A549 treated with AZD9567 at 1 μM for 4 hours (cell line): ENCODE data around the gene HOXB3. TPM values are rescaled to one million over a fixed set of nuclear protein-coding genes. Genes with fewer than 3 reads are reported as not detected.

Experiments used
- total RNA-seq: library from RNA; stranded (reverse); fragments of 200-300 nt; extraction: Qiagen RNA extraction; gene quantifications from 5 replicates; pipeline ENCODE4 v1.2.3, GENCODE V29; 2022; ENCODE audit not compliant: insufficient read depth

Gene HOXB3
- total RNA-seq = 3.1 to 5.1 TPM (median 5.1 TPM) in 5 replicates

GRCh38 chr17:48589831-48590606 is at the start of gene HOXB3:
TSS of gene HOXB3 (minus strand) at chr17:48590241. CDS start at chr17:48552474, 37,767 bp downstream.

GRCh38 chr17:48626245-48627117 is 36.4 kb upstream of the HOXB3 start, which contains the start of gene HOXB9:
TSS of gene HOXB9 (minus strand) at chr17:48626358. CDS start at chr17:48626269, 89 bp downstream.

GRCh38 chr17:48615047-48615962 is 25.3 kb upstream of the HOXB3 start, which contains the start of gene HOXB8:
TSS of gene HOXB8 (minus strand) at chr17:48615292. CDS start at chr17:48614704, 588 bp downstream.

GRCh38 chr17:48610282-48611211 is 20.5 kb upstream of the HOXB3 start, which contains the start of gene HOXB7:
TSS of gene HOXB7 (minus strand) at chr17:48611017. CDS start at chr17:48610918, 99 bp downstream.

GRCh38 chr17:48604770-48605329 is 14.8 kb upstream of the HOXB3 start, which contains the start of gene HOXB6:
TSS of gene HOXB6 (minus strand) at chr17:48604986. CDS start at chr17:48598150, 6,836 bp downstream.

GRCh38 chr17:48593126-48593829 is 3.2 kb upstream of the HOXB3 start, which contains the start of gene HOXB5:
TSS of gene HOXB5 (minus strand) at chr17:48593779. CDS start at chr17:48593682, 97 bp downstream.

GRCh38 chr17:48577946-48578615 is 12.0 kb downstream of the HOXB3 start, which contains the start of gene HOXB4:
TSS of gene HOXB4 (minus strand) at chr17:48578350. CDS start at chr17:48578319, 31 bp downstream.

GRCh38 chr17:48545022-48545375 is 45.0 kb downstream of the HOXB3 start, which contains the start of gene HOXB2:
TSS of gene HOXB2 (minus strand) at chr17:48545109. CDS start at chr17:48544911, 198 bp downstream.

GRCh38 chr17:48530887-48531272 is 59.2 kb downstream of the HOXB3 start, which contains the start of gene HOXB1:
TSS of gene HOXB1 (minus strand) at chr17:48531011. CDS start at chr17:48530904, 107 bp downstream.

Other genes with a start within 250 kb of the HOXB3 start
- 0.17 TPM in 1 of 5 replicates, not detected in the others for gene SKAP1, start 160.0 kb downstream of the HOXB3 start, total RNA-seq
- not detected in 5 replicates for gene HOXB1, start 59.2 kb downstream of the HOXB3 start, total RNA-seq
- 0.40 to 2.4 TPM (median 0.45 TPM) in 5 replicates for gene HOXB2, start 45.1 kb downstream of the HOXB3 start, total RNA-seq
- 0.09 to 0.13 TPM (median 0.12 TPM) in 4 of 5 replicates, not detected in the other for gene HOXB4, start 11.9 kb downstream of the HOXB3 start, total RNA-seq
- 2.0 to 2.5 TPM (median 2.4 TPM) in 4 of 5 replicates, not detected in the other for gene HOXB5, start 3.5 kb upstream of the HOXB3 start, total RNA-seq
- gene HOXB6, start 14.7 kb upstream of the HOXB3 start, total RNA-seq = 1.7 to 7.0 TPM (median 5.0 TPM) in 5 replicates
- 28.7 to 29.9 TPM (median 29.0 TPM) in 5 replicates for gene HOXB7, start 20.8 kb upstream of the HOXB3 start, total RNA-seq
- gene HOXB8, start 25.1 kb upstream of the HOXB3 start, total RNA-seq = 4.1 to 5.5 TPM (median 5.0 TPM) in 5 replicates
- gene HOXB9, start 36.1 kb upstream of the HOXB3 start, total RNA-seq = 6.8 to 10.4 TPM (median 7.2 TPM) in 5 replicates
- gene PRAC1, start 132.3 kb upstream of the HOXB3 start, total RNA-seq = not detected in 5 replicates
- not detected in 5 replicates for gene PRAC2, start 132.9 kb upstream of the HOXB3 start, total RNA-seq
- 1.4 to 1.8 TPM (median 1.6 TPM) in 5 replicates for gene HOXB13, start 138.5 kb upstream of the HOXB3 start, total RNA-seq
- 0.45 to 0.91 TPM (median 0.61 TPM) in 4 of 5 replicates, not detected in the other for gene TTLL6, start 227.0 kb upstream of the HOXB3 start, total RNA-seq
- gene CALCOCO2, start 240.8 kb upstream of the HOXB3 start, total RNA-seq = 66.8 to 84.7 TPM (median 72.8 TPM) in 5 replicates